Esophagus squamous epithelium (tissue), 4 donors: ENCODE measurements around the gene TBCD.

Source experiments
- POLR2A ChIP-seq, 4 donors: fragments of 450-650 bp; IDR thresholded peaks; one replicate each; pipeline ENCODE4 v1.6.1; 2017; ENCODE audit warnings: antibody characterized with exemption in 4 of 4, mild to moderate bottlenecking in 4 of 4, moderate library complexity in 3 of 4
- TF ChIP-seq, protein P1 (sequence below), 6 experiments: fragments of 450-650 bp in 4 of 6; fragments of 200-600 bp in 2 of 6; sonication (generic) in 2 of 6; IDR thresholded peaks; one replicate each; pipeline ENCODE4 v1.5.1; 2016 to 2019; ENCODE audit warnings: antibody characterized with exemption in 6 of 6, mild to moderate bottlenecking in 4 of 6, moderate library complexity in 4 of 6

DNA sequence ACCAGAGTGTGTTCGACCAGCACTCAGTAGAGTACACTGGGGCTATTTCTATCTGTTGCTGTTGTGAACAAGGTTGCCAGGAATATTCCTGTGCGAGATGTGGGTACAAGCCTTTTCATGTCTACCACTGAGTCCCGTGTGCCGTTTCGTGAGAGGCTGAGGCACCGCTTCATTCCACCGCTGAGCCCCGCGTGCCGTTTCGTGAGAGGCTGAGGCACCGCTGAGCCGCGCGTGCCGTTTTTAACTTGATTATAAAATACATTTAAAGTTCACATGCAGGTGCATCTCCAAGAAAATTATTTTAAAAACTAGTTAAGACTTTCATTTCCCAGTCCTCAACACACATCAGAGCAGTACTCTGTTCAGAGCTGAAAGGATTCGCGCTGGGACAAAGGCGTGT, 166.6 kb downstream of the TBCD start:
- TF ChIP-seq, protein P1, sequence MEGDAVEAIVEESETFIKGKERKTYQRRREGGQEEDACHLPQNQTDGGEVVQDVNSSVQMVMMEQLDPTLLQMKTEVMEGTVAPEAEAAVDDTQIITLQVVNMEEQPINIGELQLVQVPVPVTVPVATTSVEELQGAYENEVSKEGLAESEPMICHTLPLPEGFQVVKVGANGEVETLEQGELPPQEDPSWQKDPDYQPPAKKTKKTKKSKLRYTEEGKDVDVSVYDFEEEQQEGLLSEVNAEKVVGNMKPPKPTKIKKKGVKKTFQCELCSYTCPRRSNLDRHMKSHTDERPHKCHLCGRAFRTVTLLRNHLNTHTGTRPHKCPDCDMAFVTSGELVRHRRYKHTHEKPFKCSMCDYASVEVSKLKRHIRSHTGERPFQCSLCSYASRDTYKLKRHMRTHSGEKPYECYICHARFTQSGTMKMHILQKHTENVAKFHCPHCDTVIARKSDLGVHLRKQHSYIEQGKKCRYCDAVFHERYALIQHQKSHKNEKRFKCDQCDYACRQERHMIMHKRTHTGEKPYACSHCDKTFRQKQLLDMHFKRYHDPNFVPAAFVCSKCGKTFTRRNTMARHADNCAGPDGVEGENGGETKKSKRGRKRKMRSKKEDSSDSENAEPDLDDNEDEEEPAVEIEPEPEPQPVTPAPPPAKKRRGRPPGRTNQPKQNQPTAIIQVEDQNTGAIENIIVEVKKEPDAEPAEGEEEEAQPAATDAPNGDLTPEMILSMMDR (IDR thresholded peaks at IDR 0.05) = no peak
- no peak for TF ChIP-seq POLR2A (IDR thresholded peaks at IDR 0.05)
